Endothelial cell of umbilical vein (primary cell): Measurements from ENCODE around the gene ULBP1. TPM values are rescaled to one million over a fixed set of nuclear protein-coding genes. Genes with fewer than 3 reads are reported as not detected.
A peak's percentile ranks its signal among the peaks of the same experiment; 100 is the strongest.

Source experiments
- BruUV-seq: library from RNA; stranded (reverse); fragments of 400-500 nt; replicated peaks from 2 replicates; lab custom pipeline; 2021; lab: Mats Ljungman, UMichigan
- CTCF ChIA-PET: fragments of 300-600, 350-600 bp; sonication (Branson Sonifier 250); formaldehyde crosslinking; loops from one replicate; lab custom pipeline; 2021; ENCODE audit warnings: antibody characterized with exemption, inconsistent platforms; lab: Charles Lee
- POLR2A ChIA-PET: fragments of 300-600, 350-600 bp; sonication (Branson Sonifier 250); formaldehyde crosslinking; loops from one replicate; lab custom pipeline; 2021; ENCODE audit warnings: antibody characterized with exemption, inconsistent platforms; lab: Charles Lee
- DNase-seq: peaks from one replicate; pipeline ENCODE4 v3.0.0-alpha.2; 2011; ENCODE audit warnings: low read depth, low spot score
- FAIRE-seq: peaks from 2 replicates; lab custom pipeline; 2011; peaks lifted over from hg19 to GRCh38; lab: Jason Lieb, UNC
- H2AFZ ChIP-seq: 2 replicates; pipeline ENCODE4 v1.6.0; 2012; ENCODE audit warnings: low read depth, low read length, control low read depth, inconsistent platforms
- H3K27ac ChIP-seq: 2 replicates; pipeline ENCODE4 v1.5.1; 2011; ENCODE audit warnings: low read depth, mild to moderate bottlenecking, control low read depth, low read length, moderate library complexity; ENCODE audit not compliant: insufficient read depth
- H3K27me3 ChIP-seq, 2 experiments: 2 replicates each; pipeline versions ENCODE4 v1.6.0 to v1.6.1; 2011; ENCODE audit warnings: low read length in 2 of 2, mixed read lengths in 1 of 2; ENCODE audit not compliant: control insufficient read depth in 2 of 2, insufficient read depth in 2 of 2
- H3K36me3 ChIP-seq, 2 experiments: 2 replicates in 1 of 2; 3 replicates in 1 of 2; pipeline ENCODE4 v1.5.1; 2011; ENCODE audit warnings: low read length in 2 of 2, mild to moderate bottlenecking in 1 of 2, moderate library complexity in 1 of 2; ENCODE audit not compliant: control insufficient read depth in 2 of 2, insufficient read depth in 2 of 2; ENCODE audit errors: extremely low read depth in 1 of 2
- H3K4me1 ChIP-seq: 3 replicates; pipeline ENCODE4 v1.5.1; 2011; ENCODE audit warnings: mild to moderate bottlenecking, low read length; ENCODE audit not compliant: control insufficient read depth, insufficient read depth; ENCODE audit errors: extremely low read depth
- H3K4me2 ChIP-seq: 2 replicates; pipeline ENCODE4 v1.6.1; 2011; ENCODE audit warnings: low read length, control low read depth, mixed read lengths; ENCODE audit not compliant: insufficient read depth
- H3K4me3 ChIP-seq, 3 experiments: fragments of 200-600 bp in 1 of 3; sonication (generic), shearing (Covaris generic) in 1 of 3; replicated peaks in 1 of 3; 2 replicates each; pipeline ENCODE4 v1.5.1; 2011 to 2016; ENCODE audit warnings: control low read depth in 3 of 3, low read length in 3 of 3, mild to moderate bottlenecking in 2 of 3, inconsistent platforms in 1 of 3, low read depth in 1 of 3, moderate library complexity in 1 of 3; ENCODE audit not compliant: insufficient read depth in 1 of 3
- H3K79me2 ChIP-seq: 2 replicates; pipeline ENCODE4 v1.6.0; 2012; ENCODE audit warnings: low read length, inconsistent platforms; ENCODE audit not compliant: control insufficient read depth, insufficient read depth
- H3K9ac ChIP-seq: replicated peaks from 2 replicates; pipeline ENCODE3; 2011; ENCODE audit warnings: low read length, control low read depth; ENCODE audit not compliant: insufficient read depth; ENCODE audit errors: extremely low read depth
- H3K9me1 ChIP-seq: replicated peaks from 3 replicates; pipeline ENCODE4 v1.6.0; 2011; ENCODE audit warnings: mild to moderate bottlenecking, low read length; ENCODE audit not compliant: control insufficient read depth, insufficient read depth; ENCODE audit errors: extremely low read depth
- H3K9me3 ChIP-seq: replicated peaks from 2 replicates; pipeline ENCODE4 v1.5.1; 2012; ENCODE audit warnings: low read length, inconsistent platforms; ENCODE audit not compliant: control insufficient read depth, insufficient read depth
- H4K20me1 ChIP-seq: replicated peaks from 2 replicates; pipeline ENCODE3; 2011; ENCODE audit warnings: mild to moderate bottlenecking, low read length; ENCODE audit not compliant: control insufficient read depth, insufficient read depth; ENCODE audit errors: extremely low read depth
- EZH2 ChIP-seq: IDR thresholded peaks from 2 replicates; pipeline ENCODE4 v1.6.1; 2012; ENCODE audit warnings: borderline replicate concordance, low read depth, mild to moderate bottlenecking, moderate library complexity, low read length, inconsistent platforms; ENCODE audit not compliant: severe bottlenecking
- FOS ChIP-seq: IDR thresholded peaks from 2 replicates; pipeline ENCODE4 v1.6.1; 2011; ENCODE audit warnings: mild to moderate bottlenecking, low read length, moderate library complexity, borderline replicate concordance; ENCODE audit not compliant: insufficient read depth
- GATA2 ChIP-seq: IDR thresholded peaks from 2 replicates; pipeline ENCODE4 v1.7.0; 2011; ENCODE audit warnings: low read depth, mild to moderate bottlenecking, moderate library complexity, mixed read lengths, low read length; ENCODE audit not compliant: insufficient read length, insufficient read depth
- JUN ChIP-seq: IDR thresholded peaks from 2 replicates; pipeline ENCODE4 v1.6.1; 2011; ENCODE audit warnings: borderline replicate concordance, low read depth; ENCODE audit not compliant: insufficient read length, insufficient read depth
- MAX ChIP-seq: IDR thresholded peaks from 2 replicates; pipeline ENCODE4 v1.6.1; 2011; ENCODE audit not compliant: insufficient read depth, insufficient read length
- MYC ChIP-seq: IDR thresholded peaks from one replicate; pipeline ENCODE4 v1.6.1; 2011; ENCODE audit warnings: mild to moderate bottlenecking, low read depth, low read length
- POLR2A ChIP-seq: IDR thresholded peaks from 2 replicates; pipeline ENCODE4 v1.6.1; 2012; ENCODE audit warnings: low read depth, mild to moderate bottlenecking, control low read depth, low read length
- POLR2AphosphoS5 ChIP-seq: IDR thresholded peaks from 2 replicates; pipeline ENCODE4 v1.6.1; 2012; ENCODE audit warnings: low read depth, mild to moderate bottlenecking, control low read depth, low read length, moderate library complexity; ENCODE audit not compliant: insufficient read depth
- dilution Hi-C: fragments of 300-500 bp; cut with MboI; formaldehyde crosslinking; loops from one replicate; pipeline ENCODE4 v1.15.0; 2019; ENCODE audit warnings: low sequenced_read_pairs; ENCODE audit not compliant: extremely low pct_ligation_motif_present
- intact Hi-C: fragments of 100-400 bp; cut with micrococcal nuclease; formaldehyde crosslinking; loops from one replicate; pipeline ENCODE4 v1.10.0; 2022
- polyA plus RNA-seq, 4 experiments: library from polyadenylated mRNA; depleted of rRNA in 3 of 4; stranded (reverse) in 3 of 4; unstranded in 1 of 4; fragments of >200 nt; gene quantifications; 2 replicates each; pipeline versions ENCODE4 v1.2.1 to v1.2.3, GENCODE V29; 2011 to 2012; ENCODE audit warnings: missing spikeins in 1 of 4
- total RNA-seq: library from RNA; stranded (reverse); gene quantifications from 2 replicates; pipeline ENCODE4 v1.2.3, GENCODE V29; 2021
- TF ChIP-seq, protein P1 (sequence below), 2 donors: IDR thresholded peaks; 1 replicate in 1 of 2; 2 replicates in 1 of 2; pipeline ENCODE4 v1.5.1; 2011; ENCODE audit warnings: low read length in 2 of 2, mild to moderate bottlenecking in 2 of 2, moderate library complexity in 2 of 2, control low read depth in 1 of 2, inconsistent platforms in 1 of 2, low read depth in 1 of 2; ENCODE audit not compliant: insufficient read depth in 1 of 2; ENCODE audit errors: extremely low read depth in 1 of 2

The ULBP1 gene
- total and polyA plus RNA-seq, 2 donors (not counting 3 experiments of a cell fraction or from before 2014, with no cell fraction given): 0.33 to 1.4 TPM

GRCh38 chr6:149924933-149925252, 38.9 kb upstream of the ULBP1 start:
- H4K20me1 ChIP-seq: no peaks in the 10 kb centered on the region
- H3K9ac ChIP-seq: no peak overlapping the region
- peaks cover 4% of the 10 kb centered on the region for H3K4me1 ChIP-seq
- POLR2A ChIA-PET: no interaction called here
- no peak overlapping the region for H3K4me3 ChIP-seq
- DNase-seq (no peak), FAIRE-seq (no peak)
- dilution Hi-C loops (no loop called here), intact Hi-C loops (loop anchor here (5.0 to 10.0 kb wide), 2 partner anchors 358 to 900 kb away; partner anchors contain the start of gene GINM1)
- no peaks in the 10 kb centered on the region for H3K9me3 ChIP-seq
- H3K79me2 ChIP-seq: no peaks in the 10 kb centered on the region
- CTCF ChIA-PET: interaction anchor here (1.0 to 2.5 kb wide), 7 partner anchors 16 to 379 kb away, joined by 3 to 30 read pairs (median 5); partner anchors contain the start of gene PPIL4
- no peak overlapping the region for H3K27ac ChIP-seq
- H3K36me3 ChIP-seq: no peaks in the 10 kb centered on the region
- TF ChIP-seq EZH2: no peak
- TF ChIP-seq FOS: no peak
- no peak for TF ChIP-seq MYC
- no peak for TF ChIP-seq POLR2AphosphoS5
- no TSS peak for BruUV-seq
- no peak overlapping the region for H3K4me2 ChIP-seq
- H3K9me1 ChIP-seq: no peaks in the 10 kb centered on the region
- H2AFZ ChIP-seq: peak overlapping the region; percentile 92
- peaks cover 20 to 23% of the 10 kb centered on the region in 2 experiments for H3K27me3 ChIP-seq

- no peak overlapping the region for H3K27ac ChIP-seq
- dilution Hi-C loops (no loop called here), intact Hi-C loops (loop anchor here (10.0 kb wide), 1 partner anchor 901 kb away; no protein-coding TSS in a partner anchor)
- peak overlapping the region; percentile 30 for H3K9ac ChIP-seq
- POLR2A ChIA-PET: no interaction called here
- DNase-seq (peak; percentile 36), FAIRE-seq (peak; percentile 4)
- no peaks in the 10 kb centered on the region for H3K9me1 ChIP-seq
- H3K79me2 ChIP-seq: no peaks in the 10 kb centered on the region
- H4K20me1 ChIP-seq: no peaks in the 10 kb centered on the region
- BruUV-seq: no TSS peak
- H3K36me3 ChIP-seq: no peaks in the 10 kb centered on the region
- peaks cover 4% of the 10 kb centered on the region for H3K4me1 ChIP-seq
- H3K4me2 ChIP-seq: peak overlapping the region; percentile 41
- peak overlapping the region; percentile 92 for H2AFZ ChIP-seq
- TF ChIP-seq GATA2 (no peak), MYC (no peak), JUN (no peak), FOS (no peak), EZH2 (no peak), POLR2A (no peak), MAX (no peak), POLR2AphosphoS5 (no peak)
- TF ChIP-seq, protein P1, sequence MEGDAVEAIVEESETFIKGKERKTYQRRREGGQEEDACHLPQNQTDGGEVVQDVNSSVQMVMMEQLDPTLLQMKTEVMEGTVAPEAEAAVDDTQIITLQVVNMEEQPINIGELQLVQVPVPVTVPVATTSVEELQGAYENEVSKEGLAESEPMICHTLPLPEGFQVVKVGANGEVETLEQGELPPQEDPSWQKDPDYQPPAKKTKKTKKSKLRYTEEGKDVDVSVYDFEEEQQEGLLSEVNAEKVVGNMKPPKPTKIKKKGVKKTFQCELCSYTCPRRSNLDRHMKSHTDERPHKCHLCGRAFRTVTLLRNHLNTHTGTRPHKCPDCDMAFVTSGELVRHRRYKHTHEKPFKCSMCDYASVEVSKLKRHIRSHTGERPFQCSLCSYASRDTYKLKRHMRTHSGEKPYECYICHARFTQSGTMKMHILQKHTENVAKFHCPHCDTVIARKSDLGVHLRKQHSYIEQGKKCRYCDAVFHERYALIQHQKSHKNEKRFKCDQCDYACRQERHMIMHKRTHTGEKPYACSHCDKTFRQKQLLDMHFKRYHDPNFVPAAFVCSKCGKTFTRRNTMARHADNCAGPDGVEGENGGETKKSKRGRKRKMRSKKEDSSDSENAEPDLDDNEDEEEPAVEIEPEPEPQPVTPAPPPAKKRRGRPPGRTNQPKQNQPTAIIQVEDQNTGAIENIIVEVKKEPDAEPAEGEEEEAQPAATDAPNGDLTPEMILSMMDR (IDR thresholded peaks at IDR 0.05; ENCODE audit: extremely low read depth in 1 of 2, insufficient read depth in 1 of 2, low read depth in 1 of 2, low read length in 2 of 2): no peak
- no peaks in the 10 kb centered on the region for H3K9me3 ChIP-seq
- peaks cover 19 to 23% of the 10 kb centered on the region in 2 experiments for H3K27me3 ChIP-seq
- CTCF ChIA-PET: interaction anchor here (1.0 to 2.5 kb wide), 5 partner anchors 21 to 380 kb away, joined by 3 to 30 read pairs (median 5); partner anchors contain the start of gene PPIL4
- peak overlapping the region; percentile 19 to 47 (median 45) for H3K4me3 ChIP-seq
These were observed 38.3 kb upstream of the ULBP1 start for GRCh38 chr6:149925253-149925973.
